Panc1 (cell line): ENCODE measurements around the gene PAMR1.

Experiments used
- POLR2AphosphoS5 ChIP-seq: IDR thresholded peaks from 2 replicates; pipeline ENCODE4 v1.6.1; 2012; ENCODE audit warnings: mild to moderate bottlenecking, low read depth, low read length, moderate library complexity
- SIN3A ChIP-seq: IDR thresholded peaks from 2 replicates; pipeline ENCODE4 v1.6.1; 2012; ENCODE audit warnings: low read depth, mild to moderate bottlenecking, low read length, moderate library complexity, borderline replicate concordance; ENCODE audit not compliant: insufficient read depth
- TCF7L2 ChIP-seq: IDR thresholded peaks from 2 replicates; pipeline ENCODE4 v1.6.1; 2011; ENCODE audit warnings: mild to moderate bottlenecking, low read depth, low read length, inconsistent platforms
- TF ChIP-seq, protein P1 (sequence below): fragments of 450-650 bp; IDR thresholded peaks from 2 replicates; pipeline ENCODE4 v1.5.1; 2017; ENCODE audit warnings: mild to moderate bottlenecking
- TF ChIP-seq, protein P2 (sequence below), 2 experiments: IDR thresholded peaks; 2 replicates each; pipeline ENCODE4 v1.6.1; 2011 to 2012; ENCODE audit warnings: low read depth in 2 of 2, control low read depth in 1 of 2, low read length in 1 of 2, mild to moderate bottlenecking in 1 of 2, moderate library complexity in 1 of 2; ENCODE audit not compliant: insufficient read depth in 1 of 2

DNA sequence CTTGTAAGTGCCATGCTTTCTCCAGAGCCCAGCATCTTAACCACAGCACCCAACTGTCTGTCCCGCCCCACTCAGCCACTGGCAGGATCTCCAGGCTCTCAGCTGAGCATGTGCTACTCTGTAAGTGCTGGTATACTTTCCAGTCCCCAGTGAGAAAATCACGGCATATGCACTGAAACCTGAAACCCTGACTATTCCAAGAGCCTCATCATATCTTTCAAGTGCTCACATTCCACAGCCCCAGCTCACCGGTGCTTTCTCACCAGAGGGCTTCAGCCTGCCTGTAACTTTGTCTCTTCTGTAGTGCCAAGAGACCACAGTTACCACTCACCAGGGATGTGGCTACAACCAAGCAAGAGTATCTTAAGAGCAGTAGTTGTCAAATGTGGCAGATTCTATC is 24.4 kb upstream of the PAMR1 start:
- TF ChIP-seq, protein P1, sequence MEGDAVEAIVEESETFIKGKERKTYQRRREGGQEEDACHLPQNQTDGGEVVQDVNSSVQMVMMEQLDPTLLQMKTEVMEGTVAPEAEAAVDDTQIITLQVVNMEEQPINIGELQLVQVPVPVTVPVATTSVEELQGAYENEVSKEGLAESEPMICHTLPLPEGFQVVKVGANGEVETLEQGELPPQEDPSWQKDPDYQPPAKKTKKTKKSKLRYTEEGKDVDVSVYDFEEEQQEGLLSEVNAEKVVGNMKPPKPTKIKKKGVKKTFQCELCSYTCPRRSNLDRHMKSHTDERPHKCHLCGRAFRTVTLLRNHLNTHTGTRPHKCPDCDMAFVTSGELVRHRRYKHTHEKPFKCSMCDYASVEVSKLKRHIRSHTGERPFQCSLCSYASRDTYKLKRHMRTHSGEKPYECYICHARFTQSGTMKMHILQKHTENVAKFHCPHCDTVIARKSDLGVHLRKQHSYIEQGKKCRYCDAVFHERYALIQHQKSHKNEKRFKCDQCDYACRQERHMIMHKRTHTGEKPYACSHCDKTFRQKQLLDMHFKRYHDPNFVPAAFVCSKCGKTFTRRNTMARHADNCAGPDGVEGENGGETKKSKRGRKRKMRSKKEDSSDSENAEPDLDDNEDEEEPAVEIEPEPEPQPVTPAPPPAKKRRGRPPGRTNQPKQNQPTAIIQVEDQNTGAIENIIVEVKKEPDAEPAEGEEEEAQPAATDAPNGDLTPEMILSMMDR, result no peak
- TF ChIP-seq SIN3A, result no peak
- TF ChIP-seq, protein P2, sequence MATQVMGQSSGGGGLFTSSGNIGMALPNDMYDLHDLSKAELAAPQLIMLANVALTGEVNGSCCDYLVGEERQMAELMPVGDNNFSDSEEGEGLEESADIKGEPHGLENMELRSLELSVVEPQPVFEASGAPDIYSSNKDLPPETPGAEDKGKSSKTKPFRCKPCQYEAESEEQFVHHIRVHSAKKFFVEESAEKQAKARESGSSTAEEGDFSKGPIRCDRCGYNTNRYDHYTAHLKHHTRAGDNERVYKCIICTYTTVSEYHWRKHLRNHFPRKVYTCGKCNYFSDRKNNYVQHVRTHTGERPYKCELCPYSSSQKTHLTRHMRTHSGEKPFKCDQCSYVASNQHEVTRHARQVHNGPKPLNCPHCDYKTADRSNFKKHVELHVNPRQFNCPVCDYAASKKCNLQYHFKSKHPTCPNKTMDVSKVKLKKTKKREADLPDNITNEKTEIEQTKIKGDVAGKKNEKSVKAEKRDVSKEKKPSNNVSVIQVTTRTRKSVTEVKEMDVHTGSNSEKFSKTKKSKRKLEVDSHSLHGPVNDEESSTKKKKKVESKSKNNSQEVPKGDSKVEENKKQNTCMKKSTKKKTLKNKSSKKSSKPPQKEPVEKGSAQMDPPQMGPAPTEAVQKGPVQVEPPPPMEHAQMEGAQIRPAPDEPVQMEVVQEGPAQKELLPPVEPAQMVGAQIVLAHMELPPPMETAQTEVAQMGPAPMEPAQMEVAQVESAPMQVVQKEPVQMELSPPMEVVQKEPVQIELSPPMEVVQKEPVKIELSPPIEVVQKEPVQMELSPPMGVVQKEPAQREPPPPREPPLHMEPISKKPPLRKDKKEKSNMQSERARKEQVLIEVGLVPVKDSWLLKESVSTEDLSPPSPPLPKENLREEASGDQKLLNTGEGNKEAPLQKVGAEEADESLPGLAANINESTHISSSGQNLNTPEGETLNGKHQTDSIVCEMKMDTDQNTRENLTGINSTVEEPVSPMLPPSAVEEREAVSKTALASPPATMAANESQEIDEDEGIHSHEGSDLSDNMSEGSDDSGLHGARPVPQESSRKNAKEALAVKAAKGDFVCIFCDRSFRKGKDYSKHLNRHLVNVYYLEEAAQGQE (IDR thresholded peaks at IDR 0.05; ENCODE audit: insufficient read depth in 1 of 2, low read depth in 2 of 2, low read length in 1 of 2), result no peak
- TF ChIP-seq POLR2AphosphoS5, result no peak
- no peak for TF ChIP-seq TCF7L2
